Gastrocnemius medialis (tissue), 4 donors: ENCODE results near the gene FGF19. TPM values are rescaled to one million over a fixed set of nuclear protein-coding genes. Genes with fewer than 3 reads are reported as not detected.

ENCODE experiments used
- ATAC-seq, 2 donors: fragments of 150-250 bp; one replicate each; pipeline ENCODE4 v1.9.1; 2016
- DNase-seq, 2 donors: peaks; one replicate each; pipeline ENCODE4 v3.0.0-alpha.2; 2019
- H3K27ac ChIP-seq, 4 donors: fragments of 200-600 bp; sonication (generic); 1 replicate in 1 of 4; 2 replicates in 3 of 4; pipeline ENCODE4 v1.5.1; 2016 to 2018; ENCODE audit warnings: mild to moderate bottlenecking in 2 of 4, moderate library complexity in 1 of 4
- H3K27me3 ChIP-seq, 3 donors: fragments of 200-600 bp; sonication (generic) in 2 of 3; 1 replicate in 1 of 3; 2 replicates in 2 of 3; pipeline versions ENCODE4 v1.5.1 to v1.6.0; 2016 to 2019; ENCODE audit warnings: mild to moderate bottlenecking in 1 of 3, moderate library complexity in 1 of 3
- H3K36me3 ChIP-seq, 2 donors: fragments of 200-600 bp; sonication (generic) in 1 of 2; one replicate each; pipeline ENCODE4 v1.5.1; 2017 to 2018
- H3K4me1 ChIP-seq, 2 donors: fragments of 200-600 bp; sonication (generic) in 1 of 2; one replicate each; pipeline ENCODE4 v1.5.1; 2016 to 2017; ENCODE audit warnings: mild to moderate bottlenecking in 2 of 2
- H3K4me3 ChIP-seq, 4 donors: fragments of 200-600 bp; sonication (generic) in 3 of 4; 1 replicate in 1 of 4; 2 replicates in 3 of 4; pipeline ENCODE4 v1.5.1; 2016 to 2019; ENCODE audit warnings: mild to moderate bottlenecking in 2 of 4
- H3K9me3 ChIP-seq, 3 donors: fragments of 200-600 bp; sonication (generic) in 2 of 3; 1 replicate in 1 of 3; 2 replicates in 2 of 3; pipeline ENCODE4 v1.5.1; 2016 to 2019
- CTCF ChIP-seq, 5 experiments: fragments of 450-650 bp in 3 of 5; fragments of 200-600 bp in 2 of 5; sonication (generic) in 2 of 5; IDR thresholded peaks in 4 of 5; conservative IDR thresholded peaks in 1 of 5; 1 replicate in 4 of 5; 2 replicates in 1 of 5; pipeline ENCODE4 v1.5.1; 2016 to 2019; ENCODE audit warnings: antibody characterized with exemption in 5 of 5, mild to moderate bottlenecking in 3 of 5, moderate library complexity in 3 of 5
- POLR2A ChIP-seq, 2 donors: fragments of 450-650 bp; IDR thresholded peaks; one replicate each; pipeline ENCODE4 v1.6.1; 2017; ENCODE audit warnings: antibody characterized with exemption in 2 of 2, mild to moderate bottlenecking in 2 of 2, moderate library complexity in 2 of 2
- in situ Hi-C, 4 donors: fragments of 200-750 bp; cut with MboI; loops; one replicate each; pipeline versions ENCODE4 v1.15.0 to v1.8.0; 2017; ENCODE audit warnings: low sequenced_read_pairs in 4 of 4
- intact Hi-C: fragments of 100-400 bp; cut with DNase I; formaldehyde crosslinking; loops from one replicate; pipeline ENCODE4 v1.15.1; 2023; ENCODE audit warnings: low total_unique reads
- total RNA-seq, 4 donors: library from RNA; depleted of rRNA; stranded (reverse); fragments of >200 nt; gene quantifications; one replicate each; pipeline versions ENCODE4 v1.1.0 to v1.2.3, GENCODE V29; 2016

FGF19 gene
- total RNA-seq, 4 donors from 2014 or later = not detected

- TF ChIP-seq POLR2A (IDR thresholded peaks at IDR 0.05) (no peak), CTCF (IDR thresholded peaks at IDR 0.05 in 4 of 5, conservative IDR thresholded peaks at IDR 0.05 in 1 of 5) (no peak)
- Histone ChIP-seq H3K4me1 (peaks cover 0 to 8% of the 10 kb centered on the region in 2 donors), H3K4me3 (no peak overlapping the region), H3K27ac (no peak overlapping the region), H3K36me3 (no peaks in the 10 kb centered on the region), H3K27me3 (peaks cover 0 to 2% (median 0%) of the 10 kb centered on the region in 3 donors), H3K9me3 (no peaks in the 10 kb centered on the region)
- ATAC-seq (no peak), DNase-seq (no peak)
- intact Hi-C loops (loop anchor here (2.0 kb wide), 1 partner anchor 507 kb away; no protein-coding TSS in a partner anchor), in situ Hi-C loops (loop anchor here (5.0 to 25.0 kb wide), 4 partner anchors 203 to 521 kb away; partner anchors contain the start of gene FADD (in 1 of the 4))
Observed at GRCh38 chr11:69683764-69684333, 20.0 kb downstream of the FGF19 start.

GRCh38 chr11:69682681-69683326 is 21.0 kb downstream of the FGF19 start:
- Histone ChIP-seq H3K4me3 (no peak overlapping the region), H3K4me1 (peaks cover 0 to 8% of the 10 kb centered on the region in 2 donors), H3K9me3 (no peaks in the 10 kb centered on the region), H3K27me3 (peaks cover 0 to 2% (median 0%) of the 10 kb centered on the region in 3 donors), H3K36me3 (no peaks in the 10 kb centered on the region), H3K27ac (no peak overlapping the region)
- intact Hi-C loops = no loop called here
- in situ Hi-C loops = loop anchor here (5.0 to 25.0 kb wide), 4 partner anchors 204 to 522 kb away; partner anchors contain the start of gene FADD (in 1 of the 4)
- no peak for ATAC-seq
- DNase-seq = no peak
- TF ChIP-seq CTCF (IDR thresholded peaks at IDR 0.05 in 4 of 5, conservative IDR thresholded peaks at IDR 0.05 in 1 of 5) (no peak), POLR2A (IDR thresholded peaks at IDR 0.05) (no peak)

- no peaks in the 10 kb centered on the region for H3K9me3 ChIP-seq
- peaks cover 0 to 2% (median 0%) of the 10 kb centered on the region in 3 donors for H3K27me3 ChIP-seq
- H3K27ac ChIP-seq = no peak overlapping the region
- no peak for DNase-seq
- intact Hi-C loops = no loop called here
- no peak for ATAC-seq
- H3K4me1 ChIP-seq = peaks cover 0 to 8% of the 10 kb centered on the region in 2 donors
- TF ChIP-seq POLR2A (IDR thresholded peaks at IDR 0.05) = no peak
- no peak for TF ChIP-seq CTCF (IDR thresholded peaks at IDR 0.05 in 4 of 5, conservative IDR thresholded peaks at IDR 0.05 in 1 of 5)
- in situ Hi-C loops = loop anchor here (5.0 to 25.0 kb wide), 4 partner anchors 205 to 523 kb away; partner anchors contain the start of gene FADD (in 1 of the 4)
- H3K36me3 ChIP-seq = no peaks in the 10 kb centered on the region
- H3K4me3 ChIP-seq = no peak overlapping the region
Observed at GRCh38 chr11:69682221-69682620, 21.6 kb downstream of the FGF19 start.

- H3K27me3 ChIP-seq = peaks cover 0 to 2% (median 0%) of the 10 kb centered on the region in 3 donors
- peak in 1 of 2 donors; percentile 2 for DNase-seq
- peaks cover 0 to 3% of the 10 kb centered on the region in 2 donors for H3K4me1 ChIP-seq
- H3K27ac ChIP-seq = no peak overlapping the region
- intact Hi-C loops (no loop called here), in situ Hi-C loops (loop anchor here (5.0 to 25.0 kb wide), 4 partner anchors 207 to 524 kb away; partner anchors contain the start of gene FADD (in 1 of the 4))
- H3K4me3 ChIP-seq = no peak overlapping the region
- no peaks in the 10 kb centered on the region for H3K9me3 ChIP-seq
- no peak for ATAC-seq
- H3K36me3 ChIP-seq = no peaks in the 10 kb centered on the region
- TF ChIP-seq CTCF (IDR thresholded peaks at IDR 0.05 in 4 of 5, conservative IDR thresholded peaks at IDR 0.05 in 1 of 5) = no peak
- no peak for TF ChIP-seq POLR2A (IDR thresholded peaks at IDR 0.05)
Observed at GRCh38 chr11:69680688-69681087, 23.1 kb downstream of the FGF19 start.
